Duodenal mucosa (tissue), 2 donors: ENCODE results near the gene NCOA5.

Source experiments
- H3K27ac ChIP-seq: one replicate; pipeline ENCODE4 v1.7.0; 2013; ENCODE audit warnings: low read depth, low read length
- H3K27me3 ChIP-seq, 2 donors: one replicate each; pipeline ENCODE4 v1.7.0; 2013; ENCODE audit warnings: low read length in 2 of 2, control low read depth in 1 of 2; ENCODE audit not compliant: insufficient read depth in 2 of 2, control insufficient read depth in 1 of 2
- H3K36me3 ChIP-seq, 2 donors: one replicate each; pipeline ENCODE4 v1.7.0; 2013; ENCODE audit warnings: low read length in 2 of 2, control low read depth in 1 of 2; ENCODE audit not compliant: insufficient read depth in 2 of 2, control insufficient read depth in 1 of 2
- H3K4me1 ChIP-seq, 2 donors: one replicate each; pipeline ENCODE4 v1.7.0; 2013; ENCODE audit warnings: low read length in 2 of 2, control low read depth in 1 of 2; ENCODE audit not compliant: insufficient read depth in 2 of 2, control insufficient read depth in 1 of 2
- H3K4me3 ChIP-seq, 2 donors: one replicate each; pipeline ENCODE4 v1.7.0; 2013; ENCODE audit warnings: low read length in 2 of 2, low read depth in 1 of 2
- H3K9ac ChIP-seq, 2 donors: one replicate each; pipeline ENCODE4 v1.7.0; 2013; ENCODE audit warnings: low read length in 2 of 2, low read depth in 1 of 2
- H3K9me3 ChIP-seq, 2 donors: one replicate each; pipeline ENCODE4 v1.7.0; 2013; ENCODE audit warnings: low read length in 2 of 2, control low read depth in 1 of 2; ENCODE audit not compliant: control insufficient read depth in 1 of 2

The NCOA5 gene

GRCh38 chr20:46063652-46064054 lies 26.1 kb downstream of the NCOA5 start:
- Histone ChIP-seq H3K4me1 (peaks cover 0 to 4% of the 10 kb centered on the region in 2 donors), H3K27me3 (no peaks in the 10 kb centered on the region), H3K36me3 (peaks cover 62 to 79% of the 10 kb centered on the region in 2 donors), H3K4me3 (no peak overlapping the region), H3K9me3 (no peaks in the 10 kb centered on the region), H3K9ac (no peak overlapping the region), H3K27ac (no peak overlapping the region)

- no peak overlapping the region for H3K9ac ChIP-seq
- peaks cover 58 to 74% of the 10 kb centered on the region in 2 donors for H3K36me3 ChIP-seq
- no peaks in the 10 kb centered on the region for H3K9me3 ChIP-seq
These were observed 26.6 kb downstream of the NCOA5 start for GRCh38 chr20:46063151-46063550.

GRCh38 chr20:46062621-46063020 lies 27.1 kb downstream of the NCOA5 start:
- H3K9ac ChIP-seq, result no peak overlapping the region
- no peak overlapping the region for H3K27ac ChIP-seq
- H3K4me1 ChIP-seq, result peaks cover 0 to 4% of the 10 kb centered on the region in 2 donors
- H3K9me3 ChIP-seq, result no peaks in the 10 kb centered on the region
- H3K36me3 ChIP-seq, result peaks cover 58 to 69% of the 10 kb centered on the region in 2 donors
- no peaks in the 10 kb centered on the region for H3K27me3 ChIP-seq
- H3K4me3 ChIP-seq, result no peak overlapping the region

More at GRCh38 chr20:46063151-46063550, 26.6 kb downstream of the NCOA5 start:
- H3K27me3 ChIP-seq, result no peaks in the 10 kb centered on the region
- H3K4me3 ChIP-seq, result no peak overlapping the region
- H3K27ac ChIP-seq, result no peak overlapping the region
- peaks cover 0 to 4% of the 10 kb centered on the region in 2 donors for H3K4me1 ChIP-seq

GRCh38 chr20:46062151-46062550 lies 27.6 kb downstream of the NCOA5 start:
- no peak overlapping the region for H3K9ac ChIP-seq

GRCh38 chr20:46060975-46061374 lies 28.8 kb downstream of the NCOA5 start:
- Histone ChIP-seq H3K27ac (no peak overlapping the region), H3K9me3 (no peaks in the 10 kb centered on the region), H3K36me3 (peaks cover 47 to 54% of the 10 kb centered on the region in 2 donors)

More at GRCh38 chr20:46062151-46062550, 27.6 kb downstream of the NCOA5 start:
- no peaks in the 10 kb centered on the region for H3K27me3 ChIP-seq
- H3K4me3 ChIP-seq, result no peak overlapping the region
- no peaks in the 10 kb centered on the region for H3K9me3 ChIP-seq
- no peak overlapping the region for H3K27ac ChIP-seq
- H3K36me3 ChIP-seq, result peaks cover 58 to 65% of the 10 kb centered on the region in 2 donors
- peaks cover 0 to 4% of the 10 kb centered on the region in 2 donors for H3K4me1 ChIP-seq

GRCh38 chr20:46060301-46060881 lies 29.4 kb downstream of the NCOA5 start:
- peaks cover 0 to 4% of the 10 kb centered on the region in 2 donors for H3K4me1 ChIP-seq
- no peak overlapping the region for H3K27ac ChIP-seq
- peaks cover 41 to 48% of the 10 kb centered on the region in 2 donors for H3K36me3 ChIP-seq
- H3K4me3 ChIP-seq, result no peak overlapping the region
- peaks cover 0 to 6% of the 10 kb centered on the region in 2 donors for H3K27me3 ChIP-seq
- no peak overlapping the region for H3K9ac ChIP-seq
- H3K9me3 ChIP-seq, result no peaks in the 10 kb centered on the region

More at GRCh38 chr20:46060975-46061374, 28.8 kb downstream of the NCOA5 start:
- peaks cover 0 to 6% of the 10 kb centered on the region in 2 donors for H3K27me3 ChIP-seq
- no peak overlapping the region for H3K4me3 ChIP-seq
- no peak overlapping the region for H3K9ac ChIP-seq
- peaks cover 0 to 4% of the 10 kb centered on the region in 2 donors for H3K4me1 ChIP-seq

GRCh38 chr20:46058599-46059281 lies 31.0 kb downstream of the NCOA5 start:
- no peak overlapping the region for H3K27ac ChIP-seq
- H3K9me3 ChIP-seq, result no peaks in the 10 kb centered on the region
- no peak overlapping the region for H3K4me3 ChIP-seq
- peaks cover 25 to 31% of the 10 kb centered on the region in 2 donors for H3K36me3 ChIP-seq
- peaks cover 0 to 6% of the 10 kb centered on the region in 2 donors for H3K27me3 ChIP-seq
- no peak overlapping the region for H3K9ac ChIP-seq
- H3K4me1 ChIP-seq, result peaks cover 0 to 4% of the 10 kb centered on the region in 2 donors

GRCh38 chr20:46057856-46058598 lies 31.7 kb downstream of the NCOA5 start:
- Histone ChIP-seq H3K27ac (no peak overlapping the region), H3K9ac (no peak overlapping the region), H3K4me1 (peaks cover 0 to 4% of the 10 kb centered on the region in 2 donors), H3K4me3 (no peak overlapping the region), H3K36me3 (peaks cover 17 to 24% of the 10 kb centered on the region in 2 donors), H3K9me3 (no peaks in the 10 kb centered on the region), H3K27me3 (peaks cover 0 to 6% of the 10 kb centered on the region in 2 donors)

GRCh38 chr20:46056970-46057855 lies 32.5 kb downstream of the NCOA5 start:
- H3K27me3 ChIP-seq, result peaks cover 0 to 6% of the 10 kb centered on the region in 2 donors
- no peak overlapping the region for H3K27ac ChIP-seq
- no peak overlapping the region for H3K9ac ChIP-seq
- no peak overlapping the region for H3K4me3 ChIP-seq
- no peaks in the 10 kb centered on the region for H3K9me3 ChIP-seq
- H3K36me3 ChIP-seq, result peaks cover 9 to 16% of the 10 kb centered on the region in 2 donors
- H3K4me1 ChIP-seq, result peaks cover 0 to 4% of the 10 kb centered on the region in 2 donors
